Heart left ventricle (tissue), 16 donors: ENCODE measurements around the gene BTBD2. TPM values are rescaled to one million over a fixed set of nuclear protein-coding genes. Genes with fewer than 3 reads are reported as not detected.
"Not testable (repeated sequence)": the region's sequence is repeated elsewhere in the genome, so short reads cannot be mapped to it uniquely, and the experiment has no call there.

Experiments
- ATAC-seq, 4 donors: fragments of 200-7000 bp; cut with Tn5 transposase; one replicate each; pipeline ENCODE4 v1.9.1; 2020 to 2022; ENCODE audit warnings: moderate library complexity in 4 of 4, mild to moderate bottlenecking in 3 of 4, moderate number of reproducible peaks in 1 of 4
- DNase-seq, 5 donors: peaks; one replicate each; pipeline ENCODE4 v3.0.0-alpha.2; 2020
- H3K27ac ChIP-seq, 12 donors: fragments of 200-600 bp; sonication (generic) in 4 of 12; one replicate each; pipeline versions ENCODE4 v1.5.0 to v1.8.0; 2016 to 2022; ENCODE audit warnings: mild to moderate bottlenecking in 2 of 12
- H3K27me3 ChIP-seq, 9 donors: fragments of 200-600 bp; sonication (generic) in 2 of 9; one replicate each; pipeline versions ENCODE4 v1.5.1 to v1.8.0; 2016 to 2022; ENCODE audit warnings: mild to moderate bottlenecking in 3 of 9
- H3K36me3 ChIP-seq, 9 donors: fragments of 200-600 bp; sonication (generic) in 2 of 9; one replicate each; pipeline versions ENCODE4 v1.5.0 to v1.8.0; 2018 to 2022; ENCODE audit warnings: mild to moderate bottlenecking in 2 of 9
- H3K4me1 ChIP-seq, 12 donors: fragments of 200-600 bp; sonication (generic) in 4 of 12; one replicate each; pipeline versions ENCODE4 v1.5.0 to v1.8.0; 2016 to 2022; ENCODE audit warnings: mild to moderate bottlenecking in 3 of 12
- H3K4me3 ChIP-seq, 12 donors: fragments of 200-600 bp; sonication (generic) in 4 of 12; one replicate each; pipeline versions ENCODE4 v1.5.0 to v1.8.0; 2017 to 2022; ENCODE audit warnings: mild to moderate bottlenecking in 9 of 12, moderate library complexity in 4 of 12
- H3K9me3 ChIP-seq, 12 donors: fragments of 200-600 bp; sonication (generic) in 4 of 12; one replicate each; pipeline versions ENCODE4 v1.5.0 to v1.8.0; 2016 to 2022; ENCODE audit warnings: mild to moderate bottlenecking in 1 of 12
- POLR2A ChIP-seq, 2 donors: fragments of 450-650 bp; IDR thresholded peaks; one replicate each; pipeline ENCODE4 v1.6.1; 2017; ENCODE audit warnings: antibody characterized with exemption in 2 of 2, mild to moderate bottlenecking in 2 of 2, moderate library complexity in 2 of 2
- WGBS, 4 donors: extraction: QIAGEN DNeasy Blood & Tissue Kit in 2 of 4; methylation state at CpG; one replicate each; pipeline versions ENCODE4 v1.1.5 to v1.1.7; 2013 to 2018; 5-methylcytosine and 5-hydroxymethylcytosine counted together
- intact Hi-C, 10 donors: fragments of 100-400 bp; cut with DNase I; formaldehyde crosslinking; loops; one replicate each; pipeline versions ENCODE4 v1.11.1 to v1.14.2; 2022
- polyA plus RNA-seq, 2 donors: library from polyadenylated mRNA; stranded (reverse); fragments of 200-250 nt; gene quantifications; one replicate each; pipeline ENCODE4 v1.2.3, GENCODE V29; 2013
- total RNA-seq, 9 donors: library from RNA; depleted of rRNA in 2 of 9; stranded (reverse); fragments of >200 nt in 2 of 9; fragmentation: NEBNext Ultra II Directional in 3 of 9; extraction: Animal tissue kit (Norgen Biotek cat#: 25700) in 3 of 9; gene quantifications; one replicate each; pipeline versions ENCODE4 v1.1.0 to v1.2.4, GENCODE V29; 2016 to 2023
- TF ChIP-seq, protein P1 (sequence below), 12 donors: fragments of 200-600 bp; sonication (generic) in 4 of 12; IDR thresholded peaks; one replicate each; pipeline versions ENCODE4 v1.5.0 to v1.8.0; 2018 to 2022; ENCODE audit warnings: antibody characterized with exemption in 12 of 12, mild to moderate bottlenecking in 5 of 12
- donor health status: ischemic (EF 13 %, LVEDD 7.1; RV severe dilation, severe dysfunction).
- donor health status: healthy with polysubstance abuse.
- donor health status: DM: no; HTN: yes; CAD: no.
- donor health status: DM: no; HTN: no; CAD: no.
- donor health status: ischemic (EF 25% LVEDD 6.9; RV normal size, moderate dysfunction).
- donor health status: ischemic (EF 25% LVEDD 5.7; RV mildly dilated, moderate dysfunction).
- donor health status: healthy.
- donor health status: DM: yes; HTN: yes; CAD: no.
- donor health status: ischemic (EF 35%, LVEDD 5.7; RV mildly dilated, moderate dysfunction).
- donor health status: nonischemic (EF 11% LVEDD 7.7; RV severe dilation, severe dysfunction).
- donor health status: DM: yes; HTN: yes; CAD: no.
- donor health status: PGD.
- donor health status: ischemic (EF 29% LVEDD 5.4; RV normal size, mild dysfunction).
- donor health status: nonischemic (EF 23%, LVEDD 6.1; RV moderate dilation, normal function).

The BTBD2 gene
- total and polyA plus RNA-seq, 11 donors = 39.4 to 81.8 (median 51.8) TPM

DNA sequence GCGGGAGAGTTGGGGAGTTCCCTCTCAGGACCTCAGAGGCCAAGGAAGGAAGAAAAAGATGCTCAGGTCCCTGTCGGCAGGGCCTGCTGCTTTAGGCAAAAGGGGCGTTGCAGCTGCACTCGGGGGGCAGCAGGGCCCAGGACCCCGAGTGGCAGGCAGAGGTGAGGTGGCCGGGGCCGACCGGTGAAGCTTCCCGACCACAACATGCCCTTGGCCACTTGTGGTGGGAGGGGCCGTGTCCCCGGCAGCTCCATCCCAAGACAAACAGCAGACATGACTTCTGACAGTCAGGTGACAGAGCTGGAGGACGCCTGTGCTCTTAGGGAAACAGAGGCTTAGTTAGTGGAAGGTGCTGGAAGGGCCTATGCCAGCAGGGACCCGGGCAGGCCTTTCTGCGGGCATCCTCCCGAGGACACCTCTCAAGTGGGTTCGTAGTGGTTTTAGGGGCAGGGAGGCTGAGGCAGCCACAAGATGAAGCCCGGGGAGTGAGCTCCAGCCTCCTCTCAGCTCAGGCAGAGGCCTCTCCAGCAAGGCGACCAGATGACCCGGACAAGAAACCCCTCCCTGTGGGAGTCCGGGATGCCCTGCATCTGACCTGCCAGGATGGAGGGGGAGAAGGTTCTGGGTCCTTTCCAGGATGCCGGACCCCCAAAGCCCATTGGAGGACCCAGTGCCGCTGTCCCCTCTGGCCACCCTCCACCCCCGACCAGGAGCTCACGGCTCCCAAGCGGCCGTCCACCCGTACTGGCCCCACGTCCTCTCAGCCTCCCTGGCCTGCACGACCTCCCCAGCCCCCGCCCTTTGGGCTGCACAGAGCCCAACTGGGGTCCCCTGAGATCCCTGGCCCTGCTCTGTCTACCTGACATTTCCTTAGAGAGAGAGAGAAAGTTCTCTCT, 24.2 kb downstream of the BTBD2 start:
- TF ChIP-seq, protein P1, sequence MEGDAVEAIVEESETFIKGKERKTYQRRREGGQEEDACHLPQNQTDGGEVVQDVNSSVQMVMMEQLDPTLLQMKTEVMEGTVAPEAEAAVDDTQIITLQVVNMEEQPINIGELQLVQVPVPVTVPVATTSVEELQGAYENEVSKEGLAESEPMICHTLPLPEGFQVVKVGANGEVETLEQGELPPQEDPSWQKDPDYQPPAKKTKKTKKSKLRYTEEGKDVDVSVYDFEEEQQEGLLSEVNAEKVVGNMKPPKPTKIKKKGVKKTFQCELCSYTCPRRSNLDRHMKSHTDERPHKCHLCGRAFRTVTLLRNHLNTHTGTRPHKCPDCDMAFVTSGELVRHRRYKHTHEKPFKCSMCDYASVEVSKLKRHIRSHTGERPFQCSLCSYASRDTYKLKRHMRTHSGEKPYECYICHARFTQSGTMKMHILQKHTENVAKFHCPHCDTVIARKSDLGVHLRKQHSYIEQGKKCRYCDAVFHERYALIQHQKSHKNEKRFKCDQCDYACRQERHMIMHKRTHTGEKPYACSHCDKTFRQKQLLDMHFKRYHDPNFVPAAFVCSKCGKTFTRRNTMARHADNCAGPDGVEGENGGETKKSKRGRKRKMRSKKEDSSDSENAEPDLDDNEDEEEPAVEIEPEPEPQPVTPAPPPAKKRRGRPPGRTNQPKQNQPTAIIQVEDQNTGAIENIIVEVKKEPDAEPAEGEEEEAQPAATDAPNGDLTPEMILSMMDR (IDR thresholded peaks at IDR 0.05) = no peak
- no peak for TF ChIP-seq POLR2A (IDR thresholded peaks at IDR 0.05)
- no peak overlapping the region for H3K4me3 ChIP-seq
- ATAC-seq = no peak
- DNase-seq = no peak
- intact Hi-C loops = no loop called here
- 84 to 92% (median 87%) methylated on average over 29 to 30 of the region's 30 CpGs for WGBS, 4 donors
- no peaks in the 10 kb centered on the region for H3K27me3 ChIP-seq
- H3K36me3 ChIP-seq = peaks cover 0 to 91% (median 63%) of the 10 kb centered on the region in 9 donors
- no peak overlapping the region for H3K27ac ChIP-seq
- peaks cover 0 to 5% (median 0%) of the 10 kb centered on the region in 12 donors for H3K9me3 ChIP-seq
- no peaks in the 10 kb centered on the region for H3K4me1 ChIP-seq

DNA sequence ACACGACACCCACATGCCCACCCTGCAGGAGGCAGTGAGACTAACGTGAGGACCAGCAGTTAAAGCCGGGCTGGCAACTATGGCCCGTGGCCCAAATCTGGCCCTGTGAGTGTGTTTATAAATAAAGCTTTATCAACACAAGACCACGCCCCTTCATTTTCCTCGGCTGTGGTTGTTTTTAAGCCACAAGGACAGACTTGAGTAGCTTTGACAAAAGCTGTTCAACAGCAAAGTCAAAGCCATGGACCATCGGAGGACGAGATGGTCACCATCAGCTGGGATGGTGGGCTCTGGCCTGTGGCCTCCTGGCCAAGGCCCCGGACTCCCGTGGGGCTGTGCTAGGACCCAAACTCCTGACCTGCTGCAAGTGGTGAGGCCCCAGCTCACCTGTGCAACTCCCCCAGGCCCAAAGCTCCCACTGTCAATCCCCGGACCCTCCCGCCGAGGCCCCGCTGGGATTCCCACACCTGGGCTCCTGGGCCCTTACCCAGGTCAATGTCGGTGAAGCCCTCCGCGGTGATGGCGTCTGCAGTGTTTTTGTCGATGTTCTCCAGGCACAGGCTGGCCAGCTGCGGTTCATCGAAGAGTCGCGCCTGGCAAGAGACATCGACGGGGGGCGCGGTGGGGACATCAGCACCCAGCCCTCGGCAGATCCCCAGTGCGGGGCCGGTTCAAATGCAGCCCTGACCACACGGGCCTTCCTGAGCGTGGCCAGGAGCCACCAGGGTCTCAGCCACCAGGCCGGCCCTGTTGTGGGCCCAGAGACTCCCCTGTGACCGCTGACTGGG, 25.1 kb downstream of the BTBD2 start:
- no peak overlapping the region for H3K4me3 ChIP-seq
- H3K27ac ChIP-seq = no peak overlapping the region
- ATAC-seq (no peak), DNase-seq (peak in 1 of 5 donors; percentile 5)
- H3K27me3 ChIP-seq = no peaks in the 10 kb centered on the region
- TF ChIP-seq, protein P1 (IDR thresholded peaks at IDR 0.05) = no peak
- TF ChIP-seq POLR2A (IDR thresholded peaks at IDR 0.05) = no peak
- WGBS, 4 donors = 95 to 98% (median 96%) methylated on average over 31 to 34 of the region's 34 CpGs
- intact Hi-C loops = no loop called here
- no peaks in the 10 kb centered on the region for H3K9me3 ChIP-seq
- H3K36me3 ChIP-seq = peaks cover 0 to 93% (median 67%) of the 10 kb centered on the region in 9 donors
- no peaks in the 10 kb centered on the region for H3K4me1 ChIP-seq

DNA sequence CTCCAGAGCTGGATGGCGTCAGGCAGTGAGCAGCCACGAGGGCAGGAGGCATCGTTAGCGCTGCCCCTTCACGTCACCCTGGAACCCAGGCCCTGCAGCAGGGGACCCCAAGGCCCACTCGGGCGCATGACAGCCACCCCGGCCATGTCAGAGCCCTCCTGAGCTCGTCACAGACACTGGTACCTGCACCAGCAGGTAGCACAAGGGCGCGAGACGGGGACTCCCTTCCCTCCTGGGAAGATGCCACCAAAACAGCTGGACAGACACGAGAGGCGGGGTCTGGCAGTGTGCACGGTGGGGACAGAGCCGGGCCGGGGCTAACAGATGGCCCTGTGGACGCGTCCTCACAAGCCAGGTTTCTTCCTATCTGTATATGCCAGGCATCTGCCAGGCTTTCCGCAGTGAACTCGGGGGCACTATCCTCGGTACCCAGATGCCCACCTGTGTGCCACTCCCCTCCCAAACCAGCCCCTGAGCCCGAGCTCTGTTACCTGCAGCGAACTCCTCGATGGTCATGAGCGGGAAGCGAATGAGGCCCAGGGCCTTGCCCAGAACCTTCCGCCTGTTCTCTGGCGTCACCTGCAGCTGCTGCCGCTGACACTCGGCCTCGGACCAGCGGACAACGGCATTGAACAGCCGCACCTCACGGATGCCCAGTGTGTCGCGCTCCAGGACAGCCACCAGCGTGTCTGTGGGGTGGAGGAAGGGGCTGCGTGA, 25.8 kb downstream of the BTBD2 start:
- 92 to 94% (median 92%) methylated on average over 36 to 40 of the region's 40 CpGs for WGBS, 4 donors

DNA sequence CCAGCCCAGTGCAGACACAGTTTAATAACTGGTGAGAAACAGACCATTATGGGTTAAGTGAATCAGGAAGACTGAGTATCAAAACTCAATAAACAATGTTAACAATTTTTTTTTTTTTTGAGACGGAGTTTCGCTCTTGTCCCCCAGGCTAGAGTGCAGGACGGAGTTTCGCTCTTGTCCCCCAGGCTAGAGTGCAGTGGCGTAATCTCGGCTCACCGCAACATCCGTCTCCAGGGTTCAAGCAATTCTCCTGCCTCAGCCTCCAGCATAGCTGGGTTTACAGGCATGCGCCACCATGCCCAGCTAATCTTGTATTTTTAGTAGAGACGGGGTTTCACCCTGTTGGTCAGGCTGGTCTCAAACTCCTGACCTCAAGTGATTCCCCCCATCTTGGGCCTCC, 27.1 kb downstream of the BTBD2 start:
- intact Hi-C loops, H3K4me1 ChIP-seq, H3K27me3 ChIP-seq, H3K27ac ChIP-seq, ATAC-seq, DNase-seq, H3K4me3 ChIP-seq, H3K9me3 ChIP-seq: not testable (repeated sequence)
- peaks cover 0 to 92% (median 78%) of the 10 kb centered on the region in 9 donors for H3K36me3 ChIP-seq
- 88 to 91% (median 89%) methylated on average over 10 of the region's 10 CpGs for WGBS, 4 donors

More for the DNA sequence above, 25.8 kb downstream of the BTBD2 start:
- Histone ChIP-seq H3K27ac (no peak overlapping the region), H3K27me3 (no peaks in the 10 kb centered on the region), H3K4me3 (no peak overlapping the region), H3K36me3 (peaks cover 0 to 95% (median 74%) of the 10 kb centered on the region in 9 donors), H3K4me1 (no peaks in the 10 kb centered on the region), H3K9me3 (no peaks in the 10 kb centered on the region)
- intact Hi-C loops = no loop called here
- TF ChIP-seq, protein P1 (IDR thresholded peaks at IDR 0.05) = no peak
- TF ChIP-seq POLR2A (IDR thresholded peaks at IDR 0.05) = no peak
- ATAC-seq = no peak
- peak in 1 of 5 donors; percentile 6 for DNase-seq
